Mesenchymal stem cell (in vitro differentiated cells and primary cell): Measurements from ENCODE around the gene IL17RE.

Experiments used
- DNase-seq: peaks from one replicate; pipeline ENCODE4 v3.0.0-alpha.2; 2013
- H2AFZ ChIP-seq: one replicate; pipeline ENCODE4 v1.6.1; 2013; ENCODE audit warnings: low read depth, mild to moderate bottlenecking, control low read depth, inconsistent platforms, low read length, moderate library complexity
- H2AK5ac ChIP-seq: 2 replicates; pipeline ENCODE4 v1.6.1; 2013; ENCODE audit warnings: low read length, moderate library complexity, mild to moderate bottlenecking, inconsistent platforms; ENCODE audit not compliant: severe bottlenecking
- H2BK120ac ChIP-seq: one replicate; pipeline ENCODE4 v1.6.1; 2013; ENCODE audit warnings: low read depth, mild to moderate bottlenecking, inconsistent platforms, low read length, moderate library complexity
- H2BK12ac ChIP-seq, 2 experiments: one replicate each; pipeline ENCODE4 v1.6.1; 2013; ENCODE audit warnings: inconsistent platforms in 2 of 2, low read length in 2 of 2, mild to moderate bottlenecking in 2 of 2, moderate library complexity in 2 of 2, control low read depth in 1 of 2
- H2BK15ac ChIP-seq: one replicate; pipeline ENCODE4 v1.6.1; 2013; ENCODE audit warnings: mild to moderate bottlenecking, low read depth, inconsistent platforms; ENCODE audit not compliant: poor library complexity, severe bottlenecking
- H2BK5ac ChIP-seq: 2 replicates; pipeline ENCODE4 v1.6.1; 2013; ENCODE audit warnings: low read depth, mild to moderate bottlenecking, low read length, control low read depth, inconsistent platforms; ENCODE audit not compliant: poor library complexity, severe bottlenecking
- H3K14ac ChIP-seq, 2 experiments: one replicate each; pipeline ENCODE4 v1.6.1; 2013; ENCODE audit warnings: inconsistent platforms in 2 of 2, low read length in 2 of 2, control low read depth in 1 of 2, mild to moderate bottlenecking in 1 of 2, moderate library complexity in 1 of 2
- H3K18ac ChIP-seq, 2 experiments: one replicate each; pipeline ENCODE4 v1.6.1; 2013; ENCODE audit warnings: inconsistent platforms in 2 of 2, low read length in 2 of 2, control low read depth in 1 of 2, low read depth in 1 of 2, mild to moderate bottlenecking in 1 of 2
- H3K23ac ChIP-seq, 2 experiments: one replicate each; pipeline ENCODE4 v1.6.1; 2013; ENCODE audit warnings: inconsistent platforms in 2 of 2, low read length in 2 of 2, mild to moderate bottlenecking in 2 of 2, moderate library complexity in 2 of 2, control low read depth in 1 of 2
- H3K27ac ChIP-seq: 2 replicates; pipeline ENCODE4 v1.5.1; 2013; ENCODE audit warnings: mild to moderate bottlenecking, moderate library complexity, low read length, control low read depth, inconsistent platforms; ENCODE audit not compliant: poor library complexity, severe bottlenecking
- H3K27me3 ChIP-seq, 2 experiments: 2 replicates each; pipeline versions ENCODE4 v1.6.1 to v1.7.0; 2013; ENCODE audit warnings: low read length in 2 of 2, mild to moderate bottlenecking in 2 of 2, moderate library complexity in 2 of 2, control low read depth in 1 of 2, inconsistent platforms in 1 of 2; ENCODE audit not compliant: control insufficient read depth in 1 of 2, insufficient read depth in 1 of 2
- H3K36me3 ChIP-seq, 2 experiments: 2 replicates each; pipeline versions ENCODE4 v1.6.1 to v1.7.0; 2013; ENCODE audit warnings: low read length in 2 of 2, control low read depth in 1 of 2, inconsistent platforms in 1 of 2, low read depth in 1 of 2, mild to moderate bottlenecking in 1 of 2; ENCODE audit not compliant: insufficient read depth in 2 of 2, control insufficient read depth in 1 of 2
- H3K4ac ChIP-seq, 2 experiments: one replicate each; pipeline ENCODE4 v1.6.1; 2013; ENCODE audit warnings: inconsistent platforms in 2 of 2, low read length in 2 of 2, mild to moderate bottlenecking in 2 of 2, moderate library complexity in 2 of 2, control low read depth in 1 of 2, low read depth in 1 of 2
- H3K4me1 ChIP-seq: 2 replicates; pipeline ENCODE4 v1.6.1; 2013; ENCODE audit warnings: low read depth, low read length, control low read depth; ENCODE audit not compliant: control insufficient read depth, insufficient read depth
- H3K4me2 ChIP-seq: 2 replicates; pipeline ENCODE4 v1.6.1; 2013; ENCODE audit warnings: low read length, mild to moderate bottlenecking, inconsistent platforms; ENCODE audit not compliant: poor library complexity, severe bottlenecking
- H3K4me3 ChIP-seq, 2 experiments: 2 replicates each; pipeline versions ENCODE4 v1.5.1 to v1.7.0; 2013; ENCODE audit warnings: low read length in 2 of 2, mild to moderate bottlenecking in 2 of 2, control low read depth in 1 of 2, low read depth in 1 of 2; ENCODE audit not compliant: insufficient read depth in 1 of 2
- H3K79me1 ChIP-seq: replicated peaks from 2 replicates; pipeline ENCODE4 v1.6.1; 2013; ENCODE audit warnings: mild to moderate bottlenecking, control low read depth, low read length, inconsistent platforms; ENCODE audit not compliant: poor library complexity, severe bottlenecking
- H3K9ac ChIP-seq: 2 replicates; pipeline ENCODE4 v1.7.0; 2013; ENCODE audit warnings: mild to moderate bottlenecking, low read length, moderate library complexity
- H3K9me3 ChIP-seq: 2 replicates; pipeline ENCODE4 v1.7.0; 2013; ENCODE audit warnings: mild to moderate bottlenecking, low read length; ENCODE audit not compliant: control insufficient read depth
- H4K8ac ChIP-seq: one replicate; pipeline ENCODE4 v1.6.1; 2013; ENCODE audit warnings: inconsistent platforms, mild to moderate bottlenecking, low read length, moderate library complexity
- H4K91ac ChIP-seq: one replicate; pipeline ENCODE4 v1.6.1; 2013; ENCODE audit warnings: mild to moderate bottlenecking, low read length, inconsistent platforms
- WGBS: methylation state at CpG from one replicate; pipeline ENCODE4 v1.1.7; 2013; ENCODE audit warnings: mixed read lengths; 5-methylcytosine and 5-hydroxymethylcytosine counted together

The IL17RE gene

GRCh38 chr3:9901967-9902366, 681 bp upstream of the IL17RE start:
- no peak overlapping the region for H2AK5ac ChIP-seq
- no peak overlapping the region for H3K18ac ChIP-seq
- H3K79me1 ChIP-seq, result peaks cover 2% of the 10 kb centered on the region
- peaks cover 21% of the 10 kb centered on the region for H3K4me1 ChIP-seq
- H3K36me3 ChIP-seq, result no peaks in the 10 kb centered on the region
- no peak overlapping the region for H3K14ac ChIP-seq
- H3K4ac ChIP-seq, result no peak overlapping the region
- H3K9ac ChIP-seq, result no peak overlapping the region
- H4K91ac ChIP-seq, result no peak overlapping the region
- H2AFZ ChIP-seq, result no peak overlapping the region
- H2BK12ac ChIP-seq, result no peak overlapping the region
- no peak overlapping the region for H4K8ac ChIP-seq
- no peak overlapping the region for H2BK5ac ChIP-seq
- no peak overlapping the region for H3K4me3 ChIP-seq
- no peaks in the 10 kb centered on the region for H3K9me3 ChIP-seq
- H2BK15ac ChIP-seq, result no peak overlapping the region
- no peak overlapping the region for H3K27ac ChIP-seq
- no peaks in the 10 kb centered on the region for H3K27me3 ChIP-seq
- H2BK120ac ChIP-seq, result no peak overlapping the region
- WGBS, result 93% methylated on average over 5 of the region's 5 CpGs
- no peak overlapping the region for H3K4me2 ChIP-seq
- no peak for DNase-seq
- no peak overlapping the region for H3K23ac ChIP-seq

DNA sequence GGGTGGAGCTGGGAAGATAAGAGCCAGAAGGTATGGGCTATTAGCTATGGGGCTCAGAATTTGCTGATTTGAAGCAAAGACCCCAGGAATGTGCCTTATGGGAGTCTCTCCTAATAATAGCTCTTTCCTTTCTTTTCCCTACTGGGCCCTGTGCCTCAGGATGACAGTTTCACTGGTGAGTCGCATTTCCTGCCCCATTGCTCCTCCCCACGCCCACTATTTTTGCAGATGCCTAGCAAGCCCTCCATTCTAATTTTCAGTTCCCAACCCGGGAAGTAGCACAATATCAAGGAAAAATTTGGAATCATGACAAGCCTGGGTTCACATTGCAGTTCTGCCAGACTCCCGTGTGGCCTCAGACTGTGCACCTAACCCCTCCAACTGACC, 583 bp downstream of the IL17RE start:
- WGBS, result 42% methylated on average over 4 of the region's 4 CpGs
- peak overlapping the region; percentile 66 for H2AK5ac ChIP-seq
- peak; percentile 55 for DNase-seq
- peak overlapping the region in 1 of 2 experiments; percentile 67 for H3K18ac ChIP-seq
- peak overlapping the region; percentile 77 for H2BK15ac ChIP-seq
- no peak overlapping the region for H3K27ac ChIP-seq
- H3K4ac ChIP-seq, result peak overlapping the region; percentile 17 to 88
- peak overlapping the region; percentile 73 for H3K9ac ChIP-seq
- H3K14ac ChIP-seq, result no peak overlapping the region
- peak overlapping the region; percentile 97 for H4K91ac ChIP-seq
- H3K4me3 ChIP-seq, result peak overlapping the region in 1 of 2 experiments; percentile 68
- no peaks in the 10 kb centered on the region for H3K9me3 ChIP-seq
- peaks cover 2% of the 10 kb centered on the region for H3K79me1 ChIP-seq
- H2BK12ac ChIP-seq, result peak overlapping the region; percentile 78 to 99
- no peak overlapping the region for H2BK5ac ChIP-seq
- peak overlapping the region; percentile 95 for H4K8ac ChIP-seq
- no peaks in the 10 kb centered on the region for H3K36me3 ChIP-seq
- no peak overlapping the region for H2BK120ac ChIP-seq
- peaks cover 17% of the 10 kb centered on the region for H3K4me1 ChIP-seq
- no peak overlapping the region for H3K4me2 ChIP-seq
- H2AFZ ChIP-seq, result no peak overlapping the region
- H3K27me3 ChIP-seq, result no peaks in the 10 kb centered on the region
- H3K23ac ChIP-seq, result no peak overlapping the region

GRCh38 chr3:9903904-9904303, 1.3 kb downstream of the IL17RE start:
- H3K14ac ChIP-seq, result no peak overlapping the region
- WGBS, result 94% methylated on average over 3 of the region's 4 CpGs
- H3K18ac ChIP-seq, result no peak overlapping the region

DNA sequence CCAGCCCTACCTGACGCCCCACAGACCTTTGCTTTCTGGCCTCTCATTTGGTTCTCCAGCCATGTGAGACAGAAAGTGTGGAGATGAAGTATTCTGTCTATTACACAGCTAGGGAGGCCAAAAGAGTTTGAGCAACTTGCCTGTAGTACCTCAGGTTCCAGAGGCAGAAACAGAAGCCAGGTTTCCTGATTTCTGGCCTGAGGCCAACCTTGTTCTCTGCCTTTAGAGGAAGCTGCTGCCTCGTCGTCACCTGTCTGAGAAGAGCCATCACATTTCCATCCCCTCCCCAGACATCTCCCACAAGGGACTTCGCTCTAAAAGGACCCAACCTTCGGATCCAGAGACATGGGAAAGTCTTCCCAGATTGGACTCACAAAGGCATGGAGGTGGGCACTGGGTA, 3.8 kb downstream of the IL17RE start:
- Histone ChIP-seq H2BK15ac (no peak overlapping the region), H4K91ac (no peak overlapping the region), H3K4ac (no peak overlapping the region), H3K9me3 (no peaks in the 10 kb centered on the region), H3K14ac (no peak overlapping the region), H2AFZ (no peak overlapping the region), H2BK12ac (no peak overlapping the region), H4K8ac (no peak overlapping the region), H3K4me1 (peaks cover 12% of the 10 kb centered on the region), H3K23ac (no peak overlapping the region), H2BK120ac (no peak overlapping the region), H3K27me3 (no peaks in the 10 kb centered on the region), H3K27ac (no peak overlapping the region), H2AK5ac (no peak overlapping the region), H3K79me1 (no peaks in the 10 kb centered on the region), H2BK5ac (no peak overlapping the region), H3K18ac (no peak overlapping the region), H3K4me2 (no peak overlapping the region), H3K4me3 (no peak overlapping the region), H3K9ac (no peak overlapping the region), H3K36me3 (no peaks in the 10 kb centered on the region)
- DNase-seq, result no peak
- WGBS, result 93% methylated on average over 5 of the region's 5 CpGs

More at GRCh38 chr3:9903904-9904303, 1.3 kb downstream of the IL17RE start:
- Histone ChIP-seq H3K4me1 (peaks cover 10% of the 10 kb centered on the region), H3K4ac (no peak overlapping the region), H3K4me2 (no peak overlapping the region), H2BK120ac (no peak overlapping the region), H3K9ac (no peak overlapping the region), H3K4me3 (no peak overlapping the region), H3K27ac (no peak overlapping the region), H4K91ac (no peak overlapping the region), H3K36me3 (no peaks in the 10 kb centered on the region), H2BK5ac (no peak overlapping the region), H3K27me3 (no peaks in the 10 kb centered on the region), H3K79me1 (peaks cover under 1% of the 10 kb centered on the region), H2BK12ac (peak overlapping the region in 1 of 2 experiments; percentile 21), H2AK5ac (peak overlapping the region; percentile 44), H2BK15ac (no peak overlapping the region), H3K9me3 (no peaks in the 10 kb centered on the region), H3K23ac (no peak overlapping the region), H4K8ac (no peak overlapping the region), H2AFZ (no peak overlapping the region)
- no peak for DNase-seq
